Measurements from ENCODE around the gene RAPGEF1.

RAPGEF1 gene

GRCh38 chr9:131708226-131709002 lies 31.5 kb downstream of the RAPGEF1 start:
- in situ Hi-C loops (cut with MboI; ENCODE audit: low sequenced_read_pairs): no loop called here

- in situ Hi-C loops (cut with MboI; ENCODE audit: low sequenced_read_pairs): no loop called here
These were observed 32.1 kb downstream of the RAPGEF1 start for GRCh38 chr9:131707733-131708157.

- in situ Hi-C loops (cut with MboI; ENCODE audit: low sequenced_read_pairs): no loop called here
These were observed 32.8 kb downstream of the RAPGEF1 start for GRCh38 chr9:131707050-131707449.

GRCh38 chr9:131706608-131706970 lies 33.3 kb downstream of the RAPGEF1 start:
- in situ Hi-C loops (cut with MboI; ENCODE audit: low sequenced_read_pairs): no loop called here

GRCh38 chr9:131704988-131705387 lies 34.9 kb downstream of the RAPGEF1 start:
- in situ Hi-C loops (cut with MboI; ENCODE audit: low sequenced_read_pairs): no loop called here

GRCh38 chr9:131704141-131704983 lies 35.5 kb downstream of the RAPGEF1 start:
- in situ Hi-C loops (cut with MboI; ENCODE audit: low sequenced_read_pairs): no loop called here

- in situ Hi-C loops (cut with MboI; ENCODE audit: low sequenced_read_pairs): no loop called here
These were observed 36.2 kb downstream of the RAPGEF1 start for GRCh38 chr9:131703697-131704096.

GRCh38 chr9:131702911-131703310 lies 37.0 kb downstream of the RAPGEF1 start:
- in situ Hi-C loops (cut with MboI; ENCODE audit: low sequenced_read_pairs): no loop called here

GRCh38 chr9:131701789-131702337 lies 38.0 kb downstream of the RAPGEF1 start:
- in situ Hi-C loops (cut with MboI; ENCODE audit: low sequenced_read_pairs): no loop called here

GRCh38 chr9:131701436-131701781 lies 38.5 kb downstream of the RAPGEF1 start:
- in situ Hi-C loops (cut with MboI; ENCODE audit: low sequenced_read_pairs): no loop called here

- in situ Hi-C loops (cut with MboI; ENCODE audit: low sequenced_read_pairs): no loop called here
These were observed 39.0 kb downstream of the RAPGEF1 start for GRCh38 chr9:131700765-131701435.

- in situ Hi-C loops (cut with MboI; ENCODE audit: low sequenced_read_pairs): no loop called here
These were observed 39.8 kb downstream of the RAPGEF1 start for GRCh38 chr9:131700076-131700475.

- in situ Hi-C loops (cut with MboI; ENCODE audit: low sequenced_read_pairs): no loop called here
These were observed 41.3 kb downstream of the RAPGEF1 start for GRCh38 chr9:131698618-131698985.

GRCh38 chr9:131697908-131698617 lies 41.8 kb downstream of the RAPGEF1 start:
- in situ Hi-C loops (cut with MboI; ENCODE audit: low sequenced_read_pairs): no loop called here

- in situ Hi-C loops (cut with MboI; ENCODE audit: low sequenced_read_pairs): no loop called here
These were observed 42.8 kb downstream of the RAPGEF1 start for GRCh38 chr9:131697097-131697496.

- in situ Hi-C loops (cut with MboI; ENCODE audit: low sequenced_read_pairs): no loop called here
These were observed 43.9 kb downstream of the RAPGEF1 start for GRCh38 chr9:131695836-131696460.

GRCh38 chr9:131695366-131695765 lies 44.5 kb downstream of the RAPGEF1 start:
- in situ Hi-C loops (cut with MboI; ENCODE audit: low sequenced_read_pairs): no loop called here

- in situ Hi-C loops (cut with MboI; ENCODE audit: low sequenced_read_pairs): no loop called here
These were observed 46.0 kb downstream of the RAPGEF1 start for GRCh38 chr9:131693651-131694597.

Data from HL-60/S4 (cell line).